GM12878 (cell line): ENCODE measurements around the gene AK8. TPM values are rescaled to one million over a fixed set of nuclear protein-coding genes. Genes with fewer than 3 reads are reported as not detected.

Experiments used
- ATF7 ChIP-seq: fragments of 450-650 bp; IDR thresholded peaks from 2 replicates; pipeline ENCODE4 v1.6.1; 2016; ENCODE audit warnings: low read depth, mild to moderate bottlenecking
- CHD2 ChIP-seq: IDR thresholded peaks from 2 replicates; pipeline ENCODE4 v1.6.1; 2011; ENCODE audit warnings: low read depth, low read length, improper control_type of control experiment, borderline replicate concordance
- E4F1 ChIP-seq: fragments of 450-650 bp; IDR thresholded peaks from 2 replicates; pipeline ENCODE4 v1.6.1; 2018; ENCODE audit warnings: borderline replicate concordance, mild to moderate bottlenecking; ENCODE audit not compliant: partially characterized antibody
- IKZF2 ChIP-seq, 2 experiments: fragments of 450-650 bp; IDR thresholded peaks; 2 replicates each; pipeline ENCODE4 v1.6.1; 2017; ENCODE audit warnings: mild to moderate bottlenecking in 2 of 2, moderate library complexity in 2 of 2
- MEF2A ChIP-seq: IDR thresholded peaks from 2 replicates; pipeline ENCODE4 v1.6.1; 2011; ENCODE audit warnings: low read depth, mild to moderate bottlenecking, low read length, moderate library complexity; ENCODE audit not compliant: insufficient read depth
- MYC ChIP-seq: IDR thresholded peaks from 2 replicates; pipeline ENCODE4 v1.6.1; 2011; ENCODE audit warnings: mild to moderate bottlenecking, low read length, moderate library complexity, inconsistent platforms; ENCODE audit not compliant: insufficient read depth, insufficient replicate concordance, insufficient read length, severe bottlenecking
- NKRF ChIP-seq: fragments of 450-650 bp; conservative IDR thresholded peaks from 2 replicates; pipeline ENCODE4 v1.6.1; 2017; ENCODE audit warnings: mild to moderate bottlenecking, moderate library complexity
- RAD51 ChIP-seq: fragments of 450-650 bp; IDR thresholded peaks from 2 replicates; pipeline ENCODE4 v1.6.1; 2016; ENCODE audit warnings: moderate library complexity, mild to moderate bottlenecking, inconsistent platforms
- RUNX3 ChIP-seq: IDR thresholded peaks from 2 replicates; pipeline ENCODE4 v1.6.1; 2012; ENCODE audit warnings: low read length, inconsistent platforms
- SMARCA5 ChIP-seq: fragments of 450-650 bp; IDR thresholded peaks from 2 replicates; pipeline ENCODE4 v1.6.1; 2017; ENCODE audit warnings: mild to moderate bottlenecking
- SREBF1 ChIP-seq: IDR thresholded peaks from 2 replicates; pipeline ENCODE4 v1.6.1; 2012; ENCODE audit warnings: mild to moderate bottlenecking, low read length
- polyA plus RNA-seq, 11 experiments: library from polyadenylated mRNA; depleted of rRNA in 4 of 11; unstranded in 6 of 11; stranded (reverse) in 5 of 11; fragments of >200 nt; fragmentation: Nextera tagmentation in 4 of 11; fragmentation: Illumina TruSeq in 1 of 11; extraction: Ambion mirVana in 4 of 11; extraction: Trizol in 1 of 11; gene quantifications; 1 replicate in 1 of 11; 2 replicates in 10 of 11; pipeline versions ENCODE4 v1.2.1 to v1.2.3, GENCODE V29; 2011 to 2016; ENCODE audit warnings: inconsistent platforms in 2 of 11, missing spikeins in 2 of 11, low read depth in 1 of 11
- total RNA-seq, 4 experiments: library from RNA; depleted of rRNA in 3 of 4; stranded (reverse); fragments of >200 nt in 3 of 4; fragmentation: Illumina TruSeq in 1 of 4; extraction: Trizol in 1 of 4; gene quantifications; 2 replicates each; pipeline versions ENCODE4 v1.2.1 to v1.2.3, GENCODE V29; 2013 to 2021
- TF ChIP-seq, protein P1 (sequence below): fragments of 450-650 bp; IDR thresholded peaks from 2 replicates; pipeline ENCODE4 v1.6.1; 2018; ENCODE audit warnings: mild to moderate bottlenecking, low read depth, moderate library complexity; ENCODE audit not compliant: partially characterized antibody

AK8 gene
- total and polyA plus RNA-seq, 10 of the 15 experiments (the other 5 are each of a cell fraction or from before 2014, with no cell fraction given): 0.03 to 0.12 (median 0.06) TPM; not detected in 5

DNA sequence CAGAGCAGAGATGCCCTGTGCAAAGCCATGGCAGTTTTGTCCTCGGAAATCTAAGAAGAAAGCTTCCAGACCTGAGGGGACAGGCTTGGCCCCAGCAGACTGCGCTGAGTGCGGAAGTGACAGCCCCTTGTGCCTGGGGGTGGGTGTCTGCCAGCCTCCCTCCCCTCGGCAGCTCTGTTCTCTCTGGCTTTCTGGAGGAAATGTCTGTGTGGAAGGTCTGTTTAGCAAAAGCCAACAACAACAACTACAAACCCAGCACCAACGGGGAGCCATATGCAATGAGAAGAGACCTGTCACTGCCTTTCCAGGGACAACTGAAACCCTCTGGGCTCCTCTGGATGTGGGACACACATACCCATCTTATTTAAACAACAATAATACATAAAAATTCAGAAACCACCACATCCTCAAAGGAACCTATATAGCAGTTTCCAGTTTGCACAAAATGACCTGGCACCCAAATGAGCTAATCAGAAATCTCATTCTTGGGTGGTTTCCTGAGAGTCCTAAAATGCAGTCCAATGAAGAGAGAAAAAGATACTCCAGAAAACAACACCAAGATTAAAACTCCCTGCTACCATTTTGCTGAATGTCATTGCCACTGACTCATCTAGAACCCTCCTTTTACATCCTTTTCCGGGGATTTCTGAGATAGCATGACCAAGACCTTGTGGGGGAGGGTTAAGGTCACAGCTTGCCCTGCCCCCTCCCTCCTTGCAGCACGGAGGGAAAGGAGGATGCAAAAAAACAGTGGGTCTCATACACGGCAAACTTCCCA lies 97.7 kb downstream of the AK8 start (continued):
- TF ChIP-seq, protein P1, sequence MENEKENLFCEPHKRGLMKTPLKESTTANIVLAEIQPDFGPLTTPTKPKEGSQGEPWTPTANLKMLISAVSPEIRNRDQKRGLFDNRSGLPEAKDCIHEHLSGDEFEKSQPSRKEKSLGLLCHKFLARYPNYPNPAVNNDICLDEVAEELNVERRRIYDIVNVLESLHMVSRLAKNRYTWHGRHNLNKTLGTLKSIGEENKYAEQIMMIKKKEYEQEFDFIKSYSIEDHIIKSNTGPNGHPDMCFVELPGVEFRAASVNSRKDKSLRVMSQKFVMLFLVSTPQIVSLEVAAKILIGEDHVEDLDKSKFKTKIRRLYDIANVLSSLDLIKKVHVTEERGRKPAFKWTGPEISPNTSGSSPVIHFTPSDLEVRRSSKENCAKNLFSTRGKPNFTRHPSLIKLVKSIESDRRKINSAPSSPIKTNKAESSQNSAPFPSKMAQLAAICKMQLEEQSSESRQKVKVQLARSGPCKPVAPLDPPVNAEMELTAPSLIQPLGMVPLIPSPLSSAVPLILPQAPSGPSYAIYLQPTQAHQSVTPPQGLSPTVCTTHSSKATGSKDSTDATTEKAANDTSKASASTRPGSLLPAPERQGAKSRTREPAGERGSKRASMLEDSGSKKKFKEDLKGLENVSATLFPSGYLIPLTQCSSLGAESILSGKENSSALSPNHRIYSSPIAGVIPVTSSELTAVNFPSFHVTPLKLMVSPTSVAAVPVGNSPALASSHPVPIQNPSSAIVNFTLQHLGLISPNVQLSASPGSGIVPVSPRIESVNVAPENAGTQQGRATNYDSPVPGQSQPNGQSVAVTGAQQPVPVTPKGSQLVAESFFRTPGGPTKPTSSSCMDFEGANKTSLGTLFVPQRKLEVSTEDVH: no peak
- no peak for TF ChIP-seq SREBF1
- no peak for TF ChIP-seq RAD51
- no peak; the same call in 1 of the 2 replicates for TF ChIP-seq ATF7
- TF ChIP-seq NKRF: no peak
- TF ChIP-seq CHD2: peak; percentile 67; the same call in 1 of the 2 replicates
- TF ChIP-seq MYC: no peak
- no peak for TF ChIP-seq E4F1
- TF ChIP-seq MEF2A: no peak
- TF ChIP-seq RUNX3: 0 out of 2 replicates have a peak, but pooled peaks have one; percentile 8
- TF ChIP-seq SMARCA5: no peak
- TF ChIP-seq IKZF2 (IDR thresholded peaks at IDR 0.05): no peak
